GM19467 (cell line): ENCODE results near the gene FARP1.

ENCODE experiments used
- ATAC-seq: cut with Tn5 transposase; IDR thresholded peaks from one replicate; pipeline ENCODE4 v1.9.1; 2021; ENCODE audit warnings: mild to moderate bottlenecking, moderate library complexity; ENCODE audit not compliant: unreplicated experiment

Gene FARP1

GRCh38 chr13:98173431-98174152, 30.7 kb downstream of the FARP1 start:
- no peak for ATAC-seq

DNA sequence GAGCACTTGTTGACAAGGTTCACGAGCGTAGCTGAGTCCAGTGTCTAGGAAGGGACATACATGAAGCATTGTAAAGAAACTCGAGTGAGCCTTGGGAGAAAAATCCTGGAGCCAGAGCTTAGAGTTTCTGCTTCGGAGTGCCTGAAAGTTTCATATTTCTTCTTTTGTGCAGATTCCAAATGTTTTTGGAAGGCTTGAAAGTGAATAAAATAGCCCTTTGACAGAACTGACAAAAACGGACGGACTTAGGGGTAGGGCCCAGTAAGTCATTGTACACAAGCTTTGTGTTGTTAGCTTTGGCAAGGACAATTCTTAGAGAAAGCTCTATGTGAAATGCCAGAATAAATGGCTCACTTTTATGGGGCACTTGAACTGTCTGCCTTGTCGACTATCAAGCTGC, 31.4 kb downstream of the FARP1 start:
- no peak for ATAC-seq

DNA sequence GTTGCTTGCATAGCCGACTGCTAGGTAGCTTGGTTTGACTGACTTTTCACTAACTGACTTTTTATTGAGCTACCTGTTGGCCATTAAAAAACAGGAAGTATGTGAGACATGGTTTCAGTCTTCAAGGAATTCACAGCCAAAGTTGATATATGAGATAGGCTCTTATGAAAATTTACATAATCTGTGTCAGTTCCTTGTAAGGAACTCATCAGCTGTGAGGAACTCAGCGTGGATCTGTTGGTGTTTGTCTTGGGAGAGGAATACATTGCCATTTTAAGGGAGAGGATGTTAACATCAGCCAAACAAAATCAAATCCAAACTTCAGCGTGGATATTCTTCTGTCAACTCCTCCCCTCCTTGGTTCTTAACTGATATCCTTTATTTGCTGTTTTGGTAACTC, 32.1 kb downstream of the FARP1 start:
- ATAC-seq: no peak

- ATAC-seq: no peak
Observed at GRCh38 chr13:98175823-98176222, 32.9 kb downstream of the FARP1 start.

GRCh38 chr13:98176777-98177608, 34.1 kb downstream of the FARP1 start, which contains the start of gene RNF113B:
Gene RNF113B (minus strand): TSS chr13:98177269. CDS start chr13:98177236, 33 bp downstream.
- ATAC-seq: no peak

GRCh38 chr13:98180092-98180491, 37.2 kb downstream of the FARP1 start:
- no peak for ATAC-seq

- no peak for ATAC-seq
Observed at GRCh38 chr13:98181111-98181815, 38.4 kb downstream of the FARP1 start.

DNA sequence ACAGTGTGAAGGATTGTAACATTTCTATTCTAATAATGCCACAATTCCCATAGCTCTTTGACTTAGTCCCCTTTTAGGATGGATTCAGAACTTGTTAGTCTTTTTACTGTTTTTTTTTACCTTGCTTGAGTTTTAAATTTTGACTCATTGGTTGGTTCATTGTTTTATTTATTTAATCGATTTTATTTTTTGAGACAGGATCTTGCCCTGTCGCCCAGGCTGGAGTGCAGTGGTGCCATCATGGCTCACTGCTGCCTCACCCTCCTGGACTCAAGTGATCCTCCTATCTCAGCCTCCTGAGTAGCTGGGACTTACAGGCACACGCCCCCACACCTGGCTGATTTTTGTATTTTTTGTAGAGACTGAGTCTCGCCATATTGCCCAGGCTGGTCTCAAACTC, 39.3 kb downstream of the FARP1 start:
- no peak for ATAC-seq

GRCh38 chr13:98182589-98182988, 39.7 kb downstream of the FARP1 start:
- ATAC-seq: no peak

GRCh38 chr13:98184792-98185191, 41.9 kb downstream of the FARP1 start:
- ATAC-seq: no peak

DNA sequence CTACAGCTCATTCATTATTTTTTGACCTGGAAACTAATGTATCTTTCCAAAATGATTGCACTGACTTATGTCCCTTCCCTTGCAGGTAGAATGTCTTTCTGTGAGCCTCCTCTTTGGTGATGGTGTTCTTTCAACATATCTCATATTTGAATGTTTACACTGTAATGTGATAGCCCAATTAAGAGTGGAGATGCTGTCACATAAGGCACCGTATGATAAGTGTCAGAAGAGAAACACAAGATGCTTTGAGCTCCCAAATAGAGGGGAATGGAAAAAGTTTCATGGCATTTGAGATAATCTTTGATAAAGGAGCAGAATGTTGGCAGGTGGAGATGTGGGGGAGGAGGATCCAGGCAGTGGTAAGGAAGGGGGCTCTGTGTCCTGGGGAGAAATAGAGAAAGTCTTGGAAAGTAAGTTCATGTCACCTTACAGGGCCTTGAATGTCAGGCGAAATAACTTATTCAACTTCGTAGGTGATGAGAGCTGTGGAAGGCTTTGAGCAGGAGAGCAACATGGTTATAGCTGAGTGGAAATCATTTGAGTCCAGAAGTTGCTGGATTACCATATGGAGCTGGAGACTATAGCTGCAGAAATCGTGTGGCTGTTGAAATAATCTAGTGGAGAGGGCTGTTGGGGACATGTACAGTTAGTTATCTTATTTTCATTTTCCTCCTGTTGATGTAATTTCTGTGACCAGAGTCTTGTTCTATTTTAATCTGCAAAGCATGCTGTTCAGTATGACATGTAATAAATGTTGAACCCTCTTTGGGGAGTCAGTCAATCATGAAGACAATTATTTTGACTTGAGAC, 44.5 kb downstream of the FARP1 start:
- ATAC-seq: no peak

GRCh38 chr13:98187965-98188261, 45.0 kb downstream of the FARP1 start:
- ATAC-seq: no peak

- no peak for ATAC-seq
Observed at GRCh38 chr13:98188544-98189166, 45.8 kb downstream of the FARP1 start.

DNA sequence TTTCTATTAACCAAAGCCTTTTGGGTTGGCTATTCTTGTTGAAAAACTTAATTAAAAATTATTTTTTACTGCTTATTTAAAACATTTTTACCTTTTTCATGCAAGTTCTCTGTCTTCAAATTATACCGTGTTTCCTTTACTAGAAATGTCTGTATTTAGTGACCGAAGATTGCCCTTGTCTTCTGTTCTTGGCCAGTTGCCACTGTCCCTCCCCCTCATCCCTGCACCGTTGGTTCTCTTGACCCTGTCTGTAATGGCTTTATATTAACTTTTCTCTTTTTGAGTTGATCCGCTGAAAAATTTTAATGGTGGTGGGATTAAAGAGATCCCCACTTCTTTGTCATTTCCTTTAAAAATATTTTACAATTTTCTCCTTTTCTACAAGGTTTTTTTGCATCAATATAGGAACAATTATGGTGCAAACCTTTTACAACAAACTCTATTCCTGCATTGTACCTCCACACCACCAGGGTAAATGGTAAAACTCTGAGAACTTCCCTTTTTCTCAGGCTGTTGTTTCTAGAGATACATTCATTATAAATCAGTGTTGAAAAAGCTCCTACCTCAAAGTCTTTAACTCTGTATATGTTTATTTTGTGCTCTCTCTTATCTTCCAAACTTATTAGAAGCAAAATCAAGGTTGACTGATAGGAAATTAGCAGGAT, 47.1 kb downstream of the FARP1 start:
- no peak for ATAC-seq

GRCh38 chr13:98190889-98191444, 48.1 kb downstream of the FARP1 start:
- no peak for ATAC-seq

GRCh38 chr13:98192008-98192407, 49.1 kb downstream of the FARP1 start:
- no peak for ATAC-seq

DNA sequence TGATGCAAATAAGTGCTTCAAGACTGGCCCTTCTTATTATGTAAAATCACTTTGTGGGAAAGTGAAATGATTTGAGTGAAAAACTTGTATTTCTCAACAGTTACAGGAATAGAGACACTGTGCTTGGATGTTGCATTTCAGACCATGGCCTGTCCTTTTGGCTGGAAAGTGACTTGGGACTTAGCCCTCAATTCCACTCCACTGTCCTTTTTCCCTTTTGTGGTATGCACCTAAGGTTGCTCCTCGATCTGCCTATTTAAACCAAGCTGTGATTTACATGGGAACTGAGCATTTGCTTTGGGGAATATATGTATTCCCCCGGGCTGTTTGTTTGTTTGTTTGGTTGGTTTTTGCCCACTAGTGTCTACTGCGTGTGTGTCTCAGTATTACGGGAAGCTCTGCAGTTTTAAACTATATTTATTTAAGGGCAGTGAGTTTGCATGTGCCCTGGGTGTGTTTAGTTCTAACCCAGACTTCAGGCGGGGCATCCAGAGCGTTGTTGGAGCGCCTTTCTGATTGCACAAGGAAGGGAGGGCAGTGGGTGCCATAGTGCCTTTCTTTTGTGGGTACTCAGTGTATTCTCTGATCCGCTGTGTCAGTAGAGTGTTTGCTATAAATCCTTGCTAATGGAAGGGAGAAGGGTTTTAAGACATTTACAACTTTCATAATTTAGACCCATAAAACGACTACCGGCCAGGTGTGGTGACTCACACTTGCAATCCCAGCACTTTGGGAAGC, 52.3 kb downstream of the FARP1 start:
- ATAC-seq: no peak

GRCh38 chr13:98198683-98199082, 55.8 kb downstream of the FARP1 start:
- ATAC-seq: no peak

DNA sequence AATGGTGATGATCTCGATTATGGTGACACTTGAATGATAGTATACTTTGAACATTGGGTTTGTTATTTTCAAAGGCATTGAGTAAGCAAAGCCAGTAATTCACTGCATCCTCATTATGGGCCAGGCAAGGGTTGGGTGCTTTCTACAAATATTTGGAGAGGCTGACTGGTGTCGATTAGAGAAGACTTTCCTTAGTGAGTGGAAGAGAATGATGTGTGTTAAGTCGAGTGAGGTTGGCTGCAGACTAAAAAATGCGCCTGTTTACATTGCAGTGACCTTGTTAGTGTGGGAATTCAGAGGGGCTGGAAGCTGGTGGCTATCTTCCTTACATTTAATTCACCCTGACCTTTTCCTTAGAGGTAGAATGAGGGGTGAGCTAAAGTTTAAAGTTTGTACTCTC, 56.6 kb downstream of the FARP1 start:
- no peak for ATAC-seq
